Measurements from ENCODE around the gene USF3. TPM values are rescaled to one million over a fixed set of nuclear protein-coding genes. Genes with fewer than 3 reads are reported as not detected.

The USF3 gene
- total and polyA plus RNA-seq, 3 experiments from 2014 or later = 4.9 to 13.2 (median 11.2) TPM

DNA sequence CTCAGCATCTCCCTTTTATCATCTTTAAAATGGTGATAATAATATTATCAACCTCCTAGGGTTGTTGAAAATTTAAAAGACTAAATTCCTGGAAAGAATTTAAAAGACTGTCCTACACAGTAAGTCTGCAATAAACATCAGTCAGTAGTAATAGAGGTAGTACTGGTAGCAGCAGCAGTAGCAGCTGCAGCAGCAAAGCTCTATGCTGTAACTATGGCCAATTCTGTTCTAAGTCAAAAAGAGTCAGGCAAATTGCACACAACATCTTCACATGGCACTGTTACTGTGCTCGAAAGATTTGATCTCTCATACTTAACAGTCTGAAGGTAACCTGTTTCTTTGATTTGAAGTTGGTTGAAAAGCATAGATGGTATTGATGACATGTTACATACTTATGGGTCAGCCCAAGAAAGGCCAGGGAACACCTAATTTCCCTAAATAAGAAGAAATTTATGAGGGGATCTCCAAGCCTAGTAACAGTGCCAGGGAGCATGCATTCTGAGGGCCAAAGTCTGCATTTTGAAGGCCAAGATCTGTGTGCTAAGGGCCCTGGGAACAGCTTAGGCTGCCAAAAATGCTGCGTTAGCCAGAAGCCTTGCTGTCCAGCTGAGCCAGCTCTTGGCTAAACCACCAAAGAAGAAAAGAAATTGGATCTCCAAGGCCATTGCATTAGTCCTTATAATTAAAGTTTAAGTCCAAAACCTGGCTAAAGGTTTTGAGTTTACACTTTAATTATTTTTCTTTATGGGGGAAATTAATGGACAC lies 95.8 kb downstream of the USF3 start:
- peaks cover 0 to 72% (median 26%) of the 10 kb centered on the region in 3 donors for H3K36me3 Mint-ChIP-seq
- H3K27me3 Mint-ChIP-seq = no peaks in the 10 kb centered on the region
- ChIA-PET CTCF (no interaction called here), POLR2A (no interaction called here)
- Histone ChIP-seq H3K36me3 (ENCODE audit: insufficient read depth, low read length) (peaks cover 17% of the 10 kb centered on the region), H3K9me3 (ENCODE audit: low read length) (no peaks in the 10 kb centered on the region), H3K27ac (ENCODE audit: low read depth, low read length) (no peak overlapping the region), H3K4me1 (ENCODE audit: insufficient read depth, low read length) (peaks cover under 1% of the 10 kb centered on the region), H3K4me3 (ENCODE audit: low read length) (no peak overlapping the region), H3K27me3 (ENCODE audit: insufficient read depth, low read length, poor library complexity, severe bottlenecking) (no peaks in the 10 kb centered on the region)
- H3K4me3 Mint-ChIP-seq = no peak overlapping the region
- H3K4me1 Mint-ChIP-seq = peaks cover 2 to 9% (median 4%) of the 10 kb centered on the region in 3 donors
- no peak overlapping the region for H3K27ac Mint-ChIP-seq
- DNase-seq = no peak
- H3K9me3 Mint-ChIP-seq = no peaks in the 10 kb centered on the region

Other genes starting within 250 kb of the USF3 start
- gene SPICE1, start 181.5 kb downstream of the USF3 start, total RNA-seq = 10 to 100 TPM; 21.4 TPM
- 4.0 TPM for gene SPICE1, start 181.5 kb downstream of the USF3 start, polyA plus RNA-seq
- gene SIDT1, start 164.1 kb downstream of the USF3 start, total RNA-seq = 10 to 100 TPM; 14.8 to 16.6 TPM
- gene SIDT1, start 164.1 kb downstream of the USF3 start, polyA plus RNA-seq = 23.9 TPM
- 100 to 1,000 TPM; 194 to 199 TPM for gene NAA50, start 49.6 kb upstream of the USF3 start, total RNA-seq
- 77.7 TPM for gene NAA50, start 49.6 kb upstream of the USF3 start, polyA plus RNA-seq
- gene ATP6V1A, start 50.4 kb upstream of the USF3 start, total RNA-seq = 10 to 100 TPM; 45.4 to 48.0 TPM
- gene ATP6V1A, start 50.4 kb upstream of the USF3 start, polyA plus RNA-seq = 34.0 TPM
- under 1 TPM; 0.47 to 0.81 TPM for gene GRAMD1C, start 142.1 kb upstream of the USF3 start, total RNA-seq
- 0.68 TPM for gene GRAMD1C, start 142.1 kb upstream of the USF3 start, polyA plus RNA-seq